ENCODE results near the gene GLOD5. TPM values are rescaled to one million over a fixed set of nuclear protein-coding genes. Genes with fewer than 3 reads are reported as not detected.

GLOD5 gene
- polyA plus RNA-seq, 6 donors from 2014 or later: not detected

DNA sequence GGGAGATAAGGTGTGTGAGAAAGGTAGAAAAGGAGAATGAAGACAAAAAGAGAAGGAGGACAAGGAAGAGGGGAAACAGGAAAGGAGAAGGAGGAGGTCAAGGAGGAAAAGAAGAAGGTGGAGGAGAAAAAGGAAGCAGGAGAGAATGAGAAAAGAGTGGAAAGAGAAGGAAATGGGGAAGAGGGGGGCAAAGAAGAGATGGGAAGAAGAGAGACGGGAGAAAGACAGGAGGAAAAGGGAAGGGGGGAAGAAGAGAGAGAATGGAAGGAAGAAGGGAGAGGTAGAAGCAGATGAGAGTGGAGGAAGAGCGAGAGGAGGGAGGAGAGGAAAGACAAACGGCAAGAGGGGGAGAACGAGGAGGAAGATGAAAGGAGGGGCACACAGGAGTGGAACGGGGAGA is 28.9 kb downstream of the GLOD5 start:
- Mint-ChIP-seq H3K27ac (no peak overlapping the region), H3K27me3 (peaks cover 7 to 41% (median 33%) of the 10 kb centered on the region in 3 donors), H3K9me3 (peaks cover 0 to 4% (median 0%) of the 10 kb centered on the region in 7 donors), H3K4me1 (peaks cover 0 to 12% (median 0%) of the 10 kb centered on the region in 3 donors), H3K36me3 (peaks cover 0 to 8% of the 10 kb centered on the region in 2 donors), H3K4me3 (no peak overlapping the region)
- no peak for ATAC-seq (ENCODE audit: low read depth in 2 of 2)
- DNase-seq: no peak

DNA sequence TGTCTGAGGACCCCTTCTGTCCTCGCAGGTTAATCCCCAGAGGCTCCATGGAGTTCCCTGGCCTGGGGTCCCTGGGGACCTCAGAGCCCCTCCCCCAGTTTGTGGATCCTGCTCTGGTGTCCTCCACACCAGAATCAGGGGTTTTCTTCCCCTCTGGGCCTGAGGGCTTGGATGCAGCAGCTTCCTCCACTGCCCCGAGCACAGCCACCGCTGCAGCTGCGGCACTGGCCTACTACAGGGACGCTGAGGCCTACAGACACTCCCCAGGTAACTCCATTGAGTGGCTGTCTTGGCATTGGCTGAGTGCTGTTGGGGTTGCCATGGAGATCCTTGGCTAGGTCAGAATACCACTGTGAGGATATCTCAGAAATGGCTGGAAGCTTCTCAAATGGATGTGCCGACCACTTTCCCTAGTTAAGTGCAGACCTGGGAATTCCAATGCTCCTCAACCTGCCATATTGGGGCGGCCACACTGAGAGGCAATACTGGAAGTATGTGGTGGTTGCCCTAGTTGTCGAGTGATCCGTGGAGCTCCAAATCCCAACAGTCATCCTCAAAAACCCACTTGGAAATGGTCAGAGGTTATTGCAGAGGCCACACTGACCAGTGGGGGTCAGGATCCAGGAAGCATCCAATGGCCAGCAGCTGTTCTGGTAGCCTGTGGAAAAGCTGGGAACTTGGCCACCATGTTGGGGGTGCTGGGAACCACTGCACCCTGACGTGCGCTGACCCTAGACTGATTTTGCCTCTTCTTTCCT is 29.7 kb downstream of the GLOD5 start:
- Mint-ChIP-seq H3K27ac (no peak overlapping the region), H3K36me3 (peaks cover 0 to 8% of the 10 kb centered on the region in 2 donors), H3K27me3 (peaks cover 7 to 44% (median 27%) of the 10 kb centered on the region in 3 donors), H3K4me3 (no peak overlapping the region), H3K9me3 (peaks cover 0 to 4% (median 0%) of the 10 kb centered on the region in 7 donors), H3K4me1 (peaks cover 0 to 12% (median 0%) of the 10 kb centered on the region in 3 donors)
- ATAC-seq (ENCODE audit: low read depth in 2 of 2): no peak
- DNase-seq: no peak

DNA sequence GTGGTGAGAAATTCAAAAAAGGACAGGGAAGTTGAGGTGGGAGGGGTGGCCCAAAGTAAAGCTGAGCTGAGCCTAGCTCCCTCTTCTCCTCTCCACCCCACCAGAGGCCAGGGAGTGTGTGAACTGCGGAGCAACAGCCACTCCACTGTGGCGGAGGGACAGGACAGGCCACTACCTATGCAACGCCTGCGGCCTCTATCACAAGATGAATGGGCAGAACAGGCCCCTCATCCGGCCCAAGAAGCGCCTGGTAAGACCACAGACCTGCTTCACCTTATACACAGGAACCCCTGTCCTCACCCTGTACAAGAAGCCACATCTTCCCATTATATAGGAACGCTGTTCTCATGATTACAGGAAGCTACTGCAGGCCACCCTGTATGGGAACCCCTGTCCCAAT is 30.7 kb downstream of the GLOD5 start:
- ATAC-seq (ENCODE audit: low read depth in 2 of 2) (no peak), DNase-seq (no peak)
- H3K27ac Mint-ChIP-seq: no peak overlapping the region
- H3K9me3 Mint-ChIP-seq: peaks cover 0 to 4% (median 0%) of the 10 kb centered on the region in 7 donors
- H3K4me1 Mint-ChIP-seq: peaks cover 0 to 12% (median 0%) of the 10 kb centered on the region in 3 donors
- H3K36me3 Mint-ChIP-seq: peaks cover 0 to 8% of the 10 kb centered on the region in 2 donors
- H3K27me3 Mint-ChIP-seq: peaks cover 4 to 40% (median 19%) of the 10 kb centered on the region in 3 donors
- H3K4me3 Mint-ChIP-seq: no peak overlapping the region

DNA sequence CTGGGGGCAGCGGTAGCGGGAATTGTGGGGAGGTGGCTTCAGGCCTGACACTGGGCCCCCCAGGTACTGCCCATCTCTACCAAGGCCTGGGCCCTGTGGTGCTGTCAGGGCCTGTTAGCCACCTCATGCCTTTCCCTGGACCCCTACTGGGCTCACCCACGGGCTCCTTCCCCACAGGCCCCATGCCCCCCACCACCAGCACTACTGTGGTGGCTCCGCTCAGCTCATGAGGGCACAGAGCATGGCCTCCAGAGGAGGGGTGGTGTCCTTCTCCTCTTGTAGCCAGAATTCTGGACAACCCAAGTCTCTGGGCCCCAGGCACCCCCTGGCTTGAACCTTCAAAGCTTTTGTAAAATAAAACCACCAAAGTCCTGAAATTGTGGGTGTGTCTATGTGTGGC is 32.4 kb downstream of the GLOD5 start:
- peaks cover 0 to 4% (median 0%) of the 10 kb centered on the region in 3 donors for H3K4me1 Mint-ChIP-seq
- H3K4me3 Mint-ChIP-seq: no peak overlapping the region
- H3K9me3 Mint-ChIP-seq: peaks cover 0 to 4% (median 0%) of the 10 kb centered on the region in 7 donors
- peaks cover 0 to 2% of the 10 kb centered on the region in 2 donors for H3K36me3 Mint-ChIP-seq
- DNase-seq: no peak
- H3K27ac Mint-ChIP-seq: no peak overlapping the region
- no peak for ATAC-seq (ENCODE audit: low read depth in 2 of 2)
- peaks cover 0 to 23% (median 6%) of the 10 kb centered on the region in 3 donors for H3K27me3 Mint-ChIP-seq

DNA sequence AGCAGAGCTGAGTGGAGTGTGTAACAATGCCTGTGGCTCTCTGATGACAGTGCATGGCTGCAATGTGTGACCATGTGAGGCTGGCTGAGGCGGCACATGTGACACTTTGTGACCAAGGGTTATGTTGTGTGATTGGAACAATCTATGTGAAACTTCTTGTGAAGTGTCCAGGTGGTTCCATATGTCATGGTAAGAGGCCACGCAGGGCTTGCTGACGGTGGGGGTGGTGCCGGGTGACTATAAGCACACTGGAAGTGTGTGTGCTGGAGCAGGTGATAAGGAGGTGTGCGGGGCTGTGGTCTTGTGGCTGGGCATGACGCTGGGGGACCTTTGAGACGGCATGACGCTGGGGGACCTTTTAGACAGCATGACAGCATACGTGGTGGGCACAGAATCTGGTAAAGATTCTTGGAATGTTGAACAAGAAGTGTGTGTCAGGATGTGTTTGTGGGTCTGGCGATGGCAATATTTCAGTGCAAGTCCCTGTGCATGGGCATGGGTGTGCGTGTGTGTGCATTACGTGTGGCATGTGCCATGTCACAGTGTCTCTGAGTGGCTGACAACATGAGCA is 32.9 kb downstream of the GLOD5 start:
- H3K4me3 Mint-ChIP-seq: no peak overlapping the region
- H3K9me3 Mint-ChIP-seq: peaks cover 0 to 2% (median 0%) of the 10 kb centered on the region in 7 donors
- DNase-seq (no peak), ATAC-seq (ENCODE audit: low read depth in 2 of 2) (no peak)
- peaks cover 0 to 4% (median 0%) of the 10 kb centered on the region in 3 donors for H3K4me1 Mint-ChIP-seq
- H3K27ac Mint-ChIP-seq: no peak overlapping the region
- no peaks in the 10 kb centered on the region for H3K36me3 Mint-ChIP-seq
- H3K27me3 Mint-ChIP-seq: peaks cover 0 to 18% (median 6%) of the 10 kb centered on the region in 3 donors

DNA sequence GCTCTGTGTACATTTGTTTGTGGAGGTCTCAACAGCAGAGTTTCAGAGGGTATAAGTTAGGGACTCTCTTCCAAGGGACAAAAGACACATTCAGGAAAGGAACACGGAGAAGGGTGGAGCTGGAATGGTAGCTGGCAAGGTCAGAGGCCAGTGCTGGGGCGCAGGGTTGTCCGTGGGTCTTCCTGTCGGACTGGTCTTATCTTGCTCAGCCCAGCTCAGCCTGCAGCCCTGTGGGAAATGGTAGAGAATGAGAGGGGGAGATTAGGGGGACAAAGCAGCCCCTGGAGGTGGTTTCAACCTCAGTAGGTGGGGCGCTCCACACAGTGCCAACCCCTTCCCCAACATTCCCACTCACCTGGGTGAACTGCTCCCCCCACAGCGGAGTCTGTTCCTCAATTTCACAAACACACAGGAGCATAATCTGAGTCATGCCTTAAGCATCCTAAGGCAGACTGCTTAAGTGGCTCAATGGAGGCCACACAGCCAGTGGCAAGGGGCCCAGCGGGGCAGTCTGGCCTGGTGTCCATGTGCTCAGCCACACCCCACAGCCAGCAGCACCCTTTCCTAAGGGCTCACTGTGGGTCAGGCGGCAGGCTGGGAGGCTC is 33.5 kb downstream of the GLOD5 start:
- ATAC-seq (ENCODE audit: low read depth in 2 of 2) (no peak), DNase-seq (no peak)
- Mint-ChIP-seq H3K27ac (no peak overlapping the region), H3K27me3 (peaks cover 0 to 13% (median 5%) of the 10 kb centered on the region in 3 donors), H3K4me1 (peaks cover 0 to 4% (median 0%) of the 10 kb centered on the region in 3 donors), H3K9me3 (no peaks in the 10 kb centered on the region), H3K4me3 (no peak overlapping the region), H3K36me3 (no peaks in the 10 kb centered on the region)

DNA sequence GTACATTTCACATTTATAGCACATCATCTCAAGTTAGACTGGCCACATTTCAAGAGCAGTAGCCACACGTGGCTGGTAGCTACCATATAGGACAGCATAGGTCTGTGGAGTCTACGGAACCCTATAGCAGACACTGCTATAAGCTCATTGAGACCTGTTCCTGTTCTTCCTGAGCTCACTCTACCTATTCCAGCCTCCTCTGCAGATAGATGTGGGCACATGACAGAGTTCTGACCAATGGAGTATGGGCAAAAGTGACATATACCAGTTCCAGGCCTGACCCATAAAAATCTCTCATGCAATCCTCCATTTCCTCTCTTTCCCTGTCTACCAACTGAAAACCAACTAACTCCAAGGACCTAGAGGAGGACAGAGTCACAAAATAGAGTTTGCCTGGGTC is 36.8 kb downstream of the GLOD5 start:
- no peak for ATAC-seq (ENCODE audit: low read depth in 2 of 2)
- Mint-ChIP-seq H3K4me3 (no peak overlapping the region), H3K4me1 (peaks cover 6 to 17% (median 17%) of the 10 kb centered on the region in 3 donors), H3K36me3 (no peaks in the 10 kb centered on the region), H3K27ac (no peak overlapping the region), H3K27me3 (peaks cover 0 to 8% (median 0%) of the 10 kb centered on the region in 3 donors), H3K9me3 (no peaks in the 10 kb centered on the region)
- no peak for DNase-seq

DNA sequence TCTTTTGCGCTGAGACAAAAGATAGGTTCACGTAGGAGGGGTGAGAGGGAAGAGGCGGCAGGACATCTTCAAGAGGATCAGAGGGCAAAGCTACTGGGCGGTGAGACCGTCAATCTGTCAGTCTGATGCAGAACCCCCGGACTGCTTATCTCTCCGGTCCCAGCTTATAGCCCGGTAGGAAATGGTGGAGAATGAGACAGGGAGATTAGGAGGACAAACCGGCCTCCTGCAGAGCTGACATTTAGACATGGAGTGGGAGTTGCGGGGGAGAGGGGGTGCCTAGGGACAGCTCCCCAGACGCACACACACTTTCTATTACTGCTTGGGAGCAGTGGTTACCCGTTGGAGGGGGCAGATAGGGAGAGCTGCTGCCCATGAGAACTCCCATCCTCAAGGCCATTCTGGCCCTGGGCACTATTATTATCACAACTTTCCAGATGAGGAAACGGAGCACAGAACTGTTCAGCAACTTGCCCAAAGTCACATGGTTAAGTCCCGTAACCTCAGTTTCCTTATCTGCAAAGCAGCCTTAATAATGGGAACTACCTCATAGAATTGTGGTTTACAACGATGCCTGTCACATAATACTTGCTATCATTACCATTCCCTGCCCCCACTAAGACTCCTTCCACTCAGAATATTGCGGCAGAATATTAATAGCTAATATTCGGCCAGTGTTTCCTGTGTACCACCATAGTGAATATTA is 39.2 kb downstream of the GLOD5 start:
- peak overlapping the region; percentile 88 to 98 (median 95) for H3K4me3 Mint-ChIP-seq
- H3K9me3 Mint-ChIP-seq: peaks cover 0 to 2% (median 0%) of the 10 kb centered on the region in 7 donors
- peaks cover 10 to 17% (median 17%) of the 10 kb centered on the region in 3 donors for H3K4me1 Mint-ChIP-seq
- peak overlapping the region; percentile 96 to 100 (median 98) for H3K27ac Mint-ChIP-seq
- ATAC-seq (ENCODE audit: low read depth in 2 of 2): no peak
- peaks cover 0 to 13% (median 0%) of the 10 kb centered on the region in 3 donors for H3K27me3 Mint-ChIP-seq
- no peak for DNase-seq
- peaks cover 0 to 5% of the 10 kb centered on the region in 2 donors for H3K36me3 Mint-ChIP-seq

DNA sequence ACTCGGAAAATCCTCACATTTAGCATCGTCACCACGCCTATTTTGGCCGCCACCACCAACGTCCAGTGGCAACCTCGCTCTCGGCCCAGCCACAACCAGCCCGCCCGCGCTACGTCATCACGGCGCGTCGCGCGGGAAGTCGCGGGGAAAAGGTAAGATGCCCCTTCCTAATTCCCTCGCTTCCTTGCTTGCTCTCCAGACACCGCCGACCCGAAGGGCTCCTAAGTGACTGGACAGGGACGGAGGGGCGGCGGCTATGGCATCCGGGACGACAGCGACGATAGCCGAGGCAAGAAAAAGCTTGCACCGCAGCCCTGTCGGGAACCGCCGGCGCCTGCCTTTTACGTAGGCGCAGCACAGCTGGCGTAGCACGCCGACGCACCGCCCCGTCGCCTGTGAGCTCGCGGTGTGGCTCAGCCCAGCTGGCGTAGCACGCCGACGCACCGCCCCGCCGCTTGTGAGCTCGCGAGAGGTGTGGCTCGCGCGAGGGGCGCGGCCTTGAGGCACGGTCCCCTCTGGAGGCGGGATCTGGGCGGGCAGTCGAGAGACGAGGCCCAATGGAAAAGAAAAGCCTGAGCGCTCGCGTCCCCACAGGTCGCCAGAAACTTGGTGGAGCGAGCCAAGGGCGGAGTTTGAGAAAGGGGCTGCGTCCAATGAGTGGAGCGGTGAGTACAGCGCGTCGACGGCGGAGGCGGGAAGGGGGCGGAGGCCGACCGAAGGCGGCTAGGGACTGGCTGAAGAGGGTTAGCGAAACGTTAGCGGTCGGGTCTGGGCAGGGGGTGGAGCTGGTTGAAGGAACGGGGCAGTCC is 39.9 kb downstream of the GLOD5 start, which contains the start of gene HDAC6:
Gene HDAC6 (plus strand): TSS at position 788 of the 809 bp plus-strand sequence. CDS start 626 bp downstream, outside the sequence.
- peak; percentile 94 for DNase-seq
- H3K27ac Mint-ChIP-seq: peak within 1 kb of the TSS; percentile 97 to 100 (median 98)
- ATAC-seq (ENCODE audit: low read depth in 2 of 2): peak; percentile 77 to 82
- peaks cover 10 to 17% (median 17%) of the 10 kb centered on the region in 3 donors for H3K4me1 Mint-ChIP-seq
- H3K4me3 Mint-ChIP-seq: peak within 1 kb of the TSS; percentile 88 to 98 (median 95)
- peaks cover 0 to 2% (median 0%) of the 10 kb centered on the region in 7 donors for H3K9me3 Mint-ChIP-seq
- H3K27me3 Mint-ChIP-seq: peaks cover 0 to 8% (median 0%) of the 10 kb centered on the region in 3 donors
- peaks cover 0 to 5% of the 10 kb centered on the region in 2 donors for H3K36me3 Mint-ChIP-seq

DNA sequence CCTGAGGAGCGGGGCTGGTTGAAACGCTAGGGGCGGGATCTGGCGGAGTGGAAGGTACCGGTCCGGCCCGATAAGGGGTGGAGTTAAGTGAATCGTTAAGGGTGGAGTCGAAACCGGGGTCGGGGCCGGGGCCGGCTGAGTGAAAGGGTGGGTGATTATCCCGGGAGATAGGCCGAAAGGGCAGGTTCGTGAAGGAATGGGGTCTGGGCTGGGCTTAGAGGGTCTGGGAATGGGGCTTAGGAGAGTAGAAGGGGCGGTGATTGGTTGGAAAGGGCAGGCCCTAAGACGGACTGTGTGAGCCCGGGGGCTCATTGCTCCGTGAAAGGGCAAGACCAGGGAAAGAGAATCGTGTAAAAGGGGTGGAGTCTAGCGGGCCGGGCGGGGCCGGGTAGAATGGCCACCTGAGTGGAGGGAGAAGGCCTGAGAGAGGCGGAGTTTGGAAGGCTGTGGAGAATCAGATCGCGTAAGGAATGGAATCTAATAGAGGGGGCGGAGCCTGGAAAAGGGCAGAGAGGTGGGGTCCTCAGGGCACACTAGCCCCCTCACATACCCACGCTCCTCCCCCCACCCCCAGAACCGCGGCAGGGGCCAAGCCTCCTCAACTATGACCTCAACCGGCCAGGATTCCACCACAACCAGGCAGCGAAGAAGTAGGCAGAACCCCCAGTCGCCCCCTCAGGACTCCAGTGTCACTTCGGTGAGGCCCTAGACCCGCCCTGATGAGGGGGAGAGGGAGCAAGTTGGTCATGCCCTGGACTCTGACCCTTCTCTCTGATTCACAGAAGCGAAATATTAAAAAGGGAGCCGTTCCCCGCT is 40.8 kb downstream of the GLOD5 start:
- ATAC-seq (ENCODE audit: low read depth in 2 of 2): peak; percentile 23 to 29
- H3K9me3 Mint-ChIP-seq: peaks cover 0 to 2% (median 0%) of the 10 kb centered on the region in 7 donors
- H3K27me3 Mint-ChIP-seq: peaks cover 0 to 5% (median 0%) of the 10 kb centered on the region in 3 donors
- peak overlapping the region; percentile 88 to 98 (median 95) for H3K4me3 Mint-ChIP-seq
- peaks cover 10 to 17% (median 17%) of the 10 kb centered on the region in 3 donors for H3K4me1 Mint-ChIP-seq
- peak overlapping the region; percentile 97 to 100 (median 98) for H3K27ac Mint-ChIP-seq
- H3K36me3 Mint-ChIP-seq: peaks cover 0 to 5% of the 10 kb centered on the region in 2 donors
- no peak for DNase-seq

DNA sequence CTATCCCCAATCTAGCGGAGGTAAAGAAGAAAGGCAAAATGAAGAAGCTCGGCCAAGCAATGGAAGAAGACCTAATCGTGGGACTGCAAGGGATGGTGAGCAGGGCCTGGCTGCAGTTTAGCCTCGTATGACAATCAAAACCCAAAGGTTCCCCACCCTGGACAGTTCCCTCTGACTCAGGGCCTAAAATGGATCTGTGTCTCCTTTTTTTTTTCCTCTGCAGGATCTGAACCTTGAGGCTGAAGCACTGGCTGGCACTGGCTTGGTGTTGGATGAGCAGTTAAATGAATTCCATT is 41.3 kb downstream of the GLOD5 start:
- H3K36me3 Mint-ChIP-seq: peaks cover 0 to 5% of the 10 kb centered on the region in 2 donors
- peaks cover 0 to 5% (median 0%) of the 10 kb centered on the region in 3 donors for H3K27me3 Mint-ChIP-seq
- ATAC-seq (ENCODE audit: low read depth in 2 of 2): no peak
- DNase-seq: no peak
- peak overlapping the region; percentile 72 to 98 (median 94) for H3K4me3 Mint-ChIP-seq
- peaks cover 10 to 17% (median 17%) of the 10 kb centered on the region in 3 donors for H3K4me1 Mint-ChIP-seq
- peaks cover 0 to 2% (median 0%) of the 10 kb centered on the region in 7 donors for H3K9me3 Mint-ChIP-seq
- H3K27ac Mint-ChIP-seq: peak overlapping the region in 5 of 6 donors; percentile 69 to 98 (median 80)

Data from naive B cell (primary cell).